HepG2 (cell line): Measurements from ENCODE around the gene ENTPD2. TPM values are rescaled to one million over a fixed set of nuclear protein-coding genes. Genes with fewer than 3 reads are reported as not detected.

Source experiments
- CENPX ChIP-seq: sonication (generic); formaldehyde crosslinking; IDR thresholded peaks from 2 replicates; pipeline ENCODE4 v1.9.0; 2021; ENCODE audit warnings: mild to moderate bottlenecking, missing genetic modification reagents, moderate library complexity
- FOXJ3 ChIP-seq: sonication (generic); formaldehyde crosslinking; IDR thresholded peaks from 2 replicates; pipeline ENCODE4 v1.4.0; 2020; ENCODE audit warnings: missing genetic modification reagents, mild to moderate bottlenecking, borderline replicate concordance
- NFIB ChIP-seq: sonication (generic); formaldehyde crosslinking; IDR thresholded peaks from 2 replicates; pipeline ENCODE4 v1.9.0; 2021; ENCODE audit warnings: missing genetic modification reagents, mild to moderate bottlenecking, borderline replicate concordance
- NKX3-1 ChIP-seq: sonication (generic); formaldehyde crosslinking; IDR thresholded peaks from 2 replicates; pipeline ENCODE4 v1.5.0; 2020; ENCODE audit warnings: missing genetic modification reagents
- NR3C1 ChIP-seq: sonication (generic); formaldehyde crosslinking; IDR thresholded peaks from 2 replicates; pipeline ENCODE4 v1.4.0; 2020; ENCODE audit warnings: missing genetic modification reagents
- RBFOX2 ChIP-seq: fragments of 200-400 bp; formaldehyde crosslinking; IDR thresholded peaks from 2 replicates; pipeline ENCODE4 v1.6.1; 2017; ENCODE audit warnings: low read depth, mild to moderate bottlenecking, low read length
- RELA ChIP-seq: sonication (generic); formaldehyde crosslinking; IDR thresholded peaks from 2 replicates; pipeline ENCODE4 v1.4.0; 2020; ENCODE audit warnings: missing genetic modification reagents
- SAP130 ChIP-seq: IDR thresholded peaks from 2 replicates; pipeline ENCODE4 v1.6.1; 2016; ENCODE audit warnings: low read depth
- SMAD1 ChIP-seq: sonication (generic); formaldehyde crosslinking; IDR thresholded peaks from 2 replicates; pipeline ENCODE4 v1.4.0; 2020; ENCODE audit warnings: missing genetic modification reagents, low read depth, mild to moderate bottlenecking, borderline replicate concordance
- ZNF383 ChIP-seq: sonication (generic); formaldehyde crosslinking; IDR thresholded peaks from 2 replicates; pipeline ENCODE4 v1.4.0; 2020; ENCODE audit warnings: missing genetic modification reagents, mild to moderate bottlenecking, borderline replicate concordance
- ZZZ3 ChIP-seq: sonication (generic); formaldehyde crosslinking; IDR thresholded peaks from 2 replicates; pipeline ENCODE4 v1.4.0; 2020; ENCODE audit warnings: missing genetic modification reagents, mild to moderate bottlenecking, borderline replicate concordance
- polyA plus RNA-seq, 8 experiments: library from polyadenylated mRNA; depleted of rRNA in 3 of 8; stranded (reverse) in 7 of 8; unstranded in 1 of 8; fragments of >200 nt; fragmentation: Illumina TruSeq in 4 of 8; extraction: Trizol in 4 of 8; gene quantifications; 2 replicates each; pipeline versions ENCODE4 v1.2.1 to v1.2.3, GENCODE V29; 2011 to 2016; ENCODE audit warnings: low read depth in 4 of 8, missing spikeins in 1 of 8, mixed read lengths in 1 of 8; ENCODE audit not compliant: insufficient read depth in 1 of 8
- total RNA-seq, 5 experiments: library from RNA; depleted of rRNA; stranded (reverse); fragments of >200 nt; fragmentation: Illumina TruSeq; extraction: Trizol; gene quantifications; 2 replicates each; pipeline ENCODE4 v1.2.3, GENCODE V29; 2016; ENCODE audit warnings: low read depth in 1 of 5
- TF ChIP-seq, protein P1 (sequence below): sonication (generic); formaldehyde crosslinking; IDR thresholded peaks from 2 replicates; pipeline ENCODE4 v1.4.0; 2020; ENCODE audit warnings: mild to moderate bottlenecking, missing genetic modification reagents
- TF ChIP-seq, protein P2 (sequence below), 2 experiments: IDR thresholded peaks; 2 replicates each; pipeline ENCODE4 v1.6.1; 2011 to 2012; ENCODE audit warnings: low read length in 2 of 2, borderline replicate concordance in 1 of 2, low read depth in 1 of 2, mild to moderate bottlenecking in 1 of 2, moderate library complexity in 1 of 2
- TF ChIP-seq, protein P3 (sequence below): sonication (generic); formaldehyde crosslinking; IDR thresholded peaks from 2 replicates; pipeline ENCODE4 v1.5.1; 2020; ENCODE audit warnings: mild to moderate bottlenecking, moderate library complexity, missing genetic modification reagents
- TF ChIP-seq, protein P4 (sequence below): sonication (generic); formaldehyde crosslinking; IDR thresholded peaks from 2 replicates; pipeline ENCODE4 v1.9.0; 2021; ENCODE audit warnings: mild to moderate bottlenecking, missing genetic modification reagents

ENTPD2 gene
- total and polyA plus RNA-seq, 2 of the 13 experiments (the other 11 are each of a cell fraction or from before 2014, with no cell fraction given) = 0.95 to 3.2 TPM

DNA sequence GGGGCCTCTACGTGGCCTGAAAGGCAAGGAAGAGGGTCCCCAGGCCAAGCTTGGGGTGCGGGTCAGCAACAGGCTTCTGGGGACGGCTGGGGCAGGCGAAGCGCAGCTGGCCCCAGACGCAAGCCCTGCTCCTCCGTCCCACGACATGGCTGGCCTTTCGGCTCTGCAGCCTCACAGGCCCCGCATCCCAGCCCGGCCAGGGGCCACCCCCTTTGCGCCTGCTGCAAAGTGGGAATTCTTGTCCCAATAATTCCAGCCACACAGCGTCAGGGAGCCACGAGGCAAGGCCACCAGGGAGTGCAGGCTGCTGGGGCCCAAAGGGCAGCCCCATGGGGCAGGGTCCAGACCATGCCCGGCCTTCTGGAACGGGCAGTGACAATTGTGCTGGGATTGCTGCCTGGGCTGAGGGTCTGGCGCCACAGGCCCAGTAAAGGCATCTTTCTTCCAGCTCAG lies 1.1 kb upstream of the ENTPD2 start (continued):
- TF ChIP-seq FOXJ3 (CRISPR knock-in tag) (0 out of 2 replicates have a peak, but pooled peaks have one; percentile 10), SAP130 (no peak; the same call in 1 of the 2 replicates), NR3C1 (no peak), CENPX (CRISPR knock-in tag) (no peak), ZNF383 (CRISPR knock-in tag) (no peak), RBFOX2 (peak; percentile 63), SMAD1 (CRISPR knock-in tag) (no peak), NFIB (CRISPR knock-in tag) (no peak), RELA (CRISPR knock-in tag) (no peak), NKX3-1 (CRISPR knock-in tag) (0 out of 2 replicates have a peak, but pooled peaks have one; percentile 57), ZZZ3 (CRISPR knock-in tag) (no peak)
- TF ChIP-seq, protein P1, sequence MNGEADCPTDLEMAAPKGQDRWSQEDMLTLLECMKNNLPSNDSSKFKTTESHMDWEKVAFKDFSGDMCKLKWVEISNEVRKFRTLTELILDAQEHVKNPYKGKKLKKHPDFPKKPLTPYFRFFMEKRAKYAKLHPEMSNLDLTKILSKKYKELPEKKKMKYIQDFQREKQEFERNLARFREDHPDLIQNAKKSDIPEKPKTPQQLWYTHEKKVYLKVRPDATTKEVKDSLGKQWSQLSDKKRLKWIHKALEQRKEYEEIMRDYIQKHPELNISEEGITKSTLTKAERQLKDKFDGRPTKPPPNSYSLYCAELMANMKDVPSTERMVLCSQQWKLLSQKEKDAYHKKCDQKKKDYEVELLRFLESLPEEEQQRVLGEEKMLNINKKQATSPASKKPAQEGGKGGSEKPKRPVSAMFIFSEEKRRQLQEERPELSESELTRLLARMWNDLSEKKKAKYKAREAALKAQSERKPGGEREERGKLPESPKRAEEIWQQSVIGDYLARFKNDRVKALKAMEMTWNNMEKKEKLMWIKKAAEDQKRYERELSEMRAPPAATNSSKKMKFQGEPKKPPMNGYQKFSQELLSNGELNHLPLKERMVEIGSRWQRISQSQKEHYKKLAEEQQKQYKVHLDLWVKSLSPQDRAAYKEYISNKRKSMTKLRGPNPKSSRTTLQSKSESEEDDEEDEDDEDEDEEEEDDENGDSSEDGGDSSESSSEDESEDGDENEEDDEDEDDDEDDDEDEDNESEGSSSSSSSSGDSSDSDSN (CRISPR knock-in tag) = peak; percentile 92
- TF ChIP-seq, protein P2, sequence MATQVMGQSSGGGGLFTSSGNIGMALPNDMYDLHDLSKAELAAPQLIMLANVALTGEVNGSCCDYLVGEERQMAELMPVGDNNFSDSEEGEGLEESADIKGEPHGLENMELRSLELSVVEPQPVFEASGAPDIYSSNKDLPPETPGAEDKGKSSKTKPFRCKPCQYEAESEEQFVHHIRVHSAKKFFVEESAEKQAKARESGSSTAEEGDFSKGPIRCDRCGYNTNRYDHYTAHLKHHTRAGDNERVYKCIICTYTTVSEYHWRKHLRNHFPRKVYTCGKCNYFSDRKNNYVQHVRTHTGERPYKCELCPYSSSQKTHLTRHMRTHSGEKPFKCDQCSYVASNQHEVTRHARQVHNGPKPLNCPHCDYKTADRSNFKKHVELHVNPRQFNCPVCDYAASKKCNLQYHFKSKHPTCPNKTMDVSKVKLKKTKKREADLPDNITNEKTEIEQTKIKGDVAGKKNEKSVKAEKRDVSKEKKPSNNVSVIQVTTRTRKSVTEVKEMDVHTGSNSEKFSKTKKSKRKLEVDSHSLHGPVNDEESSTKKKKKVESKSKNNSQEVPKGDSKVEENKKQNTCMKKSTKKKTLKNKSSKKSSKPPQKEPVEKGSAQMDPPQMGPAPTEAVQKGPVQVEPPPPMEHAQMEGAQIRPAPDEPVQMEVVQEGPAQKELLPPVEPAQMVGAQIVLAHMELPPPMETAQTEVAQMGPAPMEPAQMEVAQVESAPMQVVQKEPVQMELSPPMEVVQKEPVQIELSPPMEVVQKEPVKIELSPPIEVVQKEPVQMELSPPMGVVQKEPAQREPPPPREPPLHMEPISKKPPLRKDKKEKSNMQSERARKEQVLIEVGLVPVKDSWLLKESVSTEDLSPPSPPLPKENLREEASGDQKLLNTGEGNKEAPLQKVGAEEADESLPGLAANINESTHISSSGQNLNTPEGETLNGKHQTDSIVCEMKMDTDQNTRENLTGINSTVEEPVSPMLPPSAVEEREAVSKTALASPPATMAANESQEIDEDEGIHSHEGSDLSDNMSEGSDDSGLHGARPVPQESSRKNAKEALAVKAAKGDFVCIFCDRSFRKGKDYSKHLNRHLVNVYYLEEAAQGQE (IDR thresholded peaks at IDR 0.05; ENCODE audit: borderline replicate concordance in 1 of 2, low read depth in 1 of 2, low read length in 2 of 2) = no peak
- TF ChIP-seq, protein P3, sequence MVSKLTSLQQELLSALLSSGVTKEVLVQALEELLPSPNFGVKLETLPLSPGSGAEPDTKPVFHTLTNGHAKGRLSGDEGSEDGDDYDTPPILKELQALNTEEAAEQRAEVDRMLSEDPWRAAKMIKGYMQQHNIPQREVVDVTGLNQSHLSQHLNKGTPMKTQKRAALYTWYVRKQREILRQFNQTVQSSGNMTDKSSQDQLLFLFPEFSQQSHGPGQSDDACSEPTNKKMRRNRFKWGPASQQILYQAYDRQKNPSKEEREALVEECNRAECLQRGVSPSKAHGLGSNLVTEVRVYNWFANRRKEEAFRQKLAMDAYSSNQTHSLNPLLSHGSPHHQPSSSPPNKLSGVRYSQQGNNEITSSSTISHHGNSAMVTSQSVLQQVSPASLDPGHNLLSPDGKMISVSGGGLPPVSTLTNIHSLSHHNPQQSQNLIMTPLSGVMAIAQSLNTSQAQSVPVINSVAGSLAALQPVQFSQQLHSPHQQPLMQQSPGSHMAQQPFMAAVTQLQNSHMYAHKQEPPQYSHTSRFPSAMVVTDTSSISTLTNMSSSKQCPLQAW (CRISPR knock-in tag) = no peak
- TF ChIP-seq, protein P4, sequence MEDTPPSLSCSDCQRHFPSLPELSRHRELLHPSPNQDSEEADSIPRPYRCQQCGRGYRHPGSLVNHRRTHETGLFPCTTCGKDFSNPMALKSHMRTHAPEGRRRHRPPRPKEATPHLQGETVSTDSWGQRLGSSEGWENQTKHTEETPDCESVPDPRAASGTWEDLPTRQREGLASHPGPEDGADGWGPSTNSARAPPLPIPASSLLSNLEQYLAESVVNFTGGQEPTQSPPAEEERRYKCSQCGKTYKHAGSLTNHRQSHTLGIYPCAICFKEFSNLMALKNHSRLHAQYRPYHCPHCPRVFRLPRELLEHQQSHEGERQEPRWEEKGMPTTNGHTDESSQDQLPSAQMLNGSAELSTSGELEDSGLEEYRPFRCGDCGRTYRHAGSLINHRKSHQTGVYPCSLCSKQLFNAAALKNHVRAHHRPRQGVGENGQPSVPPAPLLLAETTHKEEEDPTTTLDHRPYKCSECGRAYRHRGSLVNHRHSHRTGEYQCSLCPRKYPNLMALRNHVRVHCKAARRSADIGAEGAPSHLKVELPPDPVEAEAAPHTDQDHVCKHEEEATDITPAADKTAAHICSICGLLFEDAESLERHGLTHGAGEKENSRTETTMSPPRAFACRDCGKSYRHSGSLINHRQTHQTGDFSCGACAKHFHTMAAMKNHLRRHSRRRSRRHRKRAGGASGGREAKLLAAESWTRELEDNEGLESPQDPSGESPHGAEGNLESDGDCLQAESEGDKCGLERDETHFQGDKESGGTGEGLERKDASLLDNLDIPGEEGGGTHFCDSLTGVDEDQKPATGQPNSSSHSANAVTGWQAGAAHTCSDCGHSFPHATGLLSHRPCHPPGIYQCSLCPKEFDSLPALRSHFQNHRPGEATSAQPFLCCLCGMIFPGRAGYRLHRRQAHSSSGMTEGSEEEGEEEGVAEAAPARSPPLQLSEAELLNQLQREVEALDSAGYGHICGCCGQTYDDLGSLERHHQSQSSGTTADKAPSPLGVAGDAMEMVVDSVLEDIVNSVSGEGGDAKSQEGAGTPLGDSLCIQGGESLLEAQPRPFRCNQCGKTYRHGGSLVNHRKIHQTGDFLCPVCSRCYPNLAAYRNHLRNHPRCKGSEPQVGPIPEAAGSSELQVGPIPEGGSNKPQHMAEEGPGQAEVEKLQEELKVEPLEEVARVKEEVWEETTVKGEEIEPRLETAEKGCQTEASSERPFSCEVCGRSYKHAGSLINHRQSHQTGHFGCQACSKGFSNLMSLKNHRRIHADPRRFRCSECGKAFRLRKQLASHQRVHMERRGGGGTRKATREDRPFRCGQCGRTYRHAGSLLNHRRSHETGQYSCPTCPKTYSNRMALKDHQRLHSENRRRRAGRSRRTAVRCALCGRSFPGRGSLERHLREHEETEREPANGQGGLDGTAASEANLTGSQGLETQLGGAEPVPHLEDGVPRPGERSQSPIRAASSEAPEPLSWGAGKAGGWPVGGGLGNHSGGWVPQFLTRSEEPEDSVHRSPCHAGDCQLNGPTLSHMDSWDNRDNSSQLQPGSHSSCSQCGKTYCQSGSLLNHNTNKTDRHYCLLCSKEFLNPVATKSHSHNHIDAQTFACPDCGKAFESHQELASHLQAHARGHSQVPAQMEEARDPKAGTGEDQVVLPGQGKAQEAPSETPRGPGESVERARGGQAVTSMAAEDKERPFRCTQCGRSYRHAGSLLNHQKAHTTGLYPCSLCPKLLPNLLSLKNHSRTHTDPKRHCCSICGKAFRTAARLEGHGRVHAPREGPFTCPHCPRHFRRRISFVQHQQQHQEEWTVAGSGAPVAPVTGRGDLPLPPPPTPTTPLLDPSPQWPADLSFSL (CRISPR knock-in tag) = no peak
